ENCODE data around the gene YEATS2.
A peak's percentile ranks its signal among the peaks of the same experiment; 100 is the strongest.

The YEATS2 gene

DNA sequence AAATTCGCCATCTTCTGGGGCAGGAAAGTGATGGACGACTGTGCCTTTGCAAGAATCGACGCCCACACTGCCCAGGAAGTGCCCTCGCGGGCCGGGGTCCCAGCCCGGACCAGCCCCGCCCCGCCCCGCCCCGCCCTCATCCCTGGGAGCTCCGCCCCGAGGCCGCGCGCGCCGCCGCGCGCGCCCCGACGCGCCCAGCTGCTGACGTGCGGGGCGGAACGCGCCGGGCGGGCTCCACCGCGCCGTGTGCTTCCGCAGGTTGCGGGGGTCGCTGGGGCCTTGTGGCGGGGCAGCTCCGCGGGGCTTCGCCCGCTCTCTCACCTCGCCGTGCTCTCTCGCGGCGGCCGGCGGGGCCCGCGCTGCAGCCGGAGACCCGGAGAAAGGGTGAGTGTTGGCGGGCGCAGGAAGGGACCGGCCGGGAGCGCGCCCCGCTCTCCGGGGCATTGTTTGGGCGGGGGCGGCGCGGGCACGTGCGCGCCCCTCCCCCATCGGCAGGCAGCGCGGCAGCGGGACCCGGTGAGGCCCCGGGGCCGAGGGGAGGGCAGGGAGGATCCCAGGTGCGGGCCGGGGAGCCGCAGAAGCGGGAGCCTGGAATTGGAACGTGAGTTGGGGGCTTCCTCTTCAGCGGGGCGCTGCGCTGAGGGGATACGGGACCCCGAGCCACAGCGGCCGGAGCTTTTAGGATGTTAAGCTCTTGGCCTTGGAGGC lies at the start of gene YEATS2:
TSS of gene YEATS2 (plus strand) at position 188 of the 708 bp plus-strand sequence. CDS start 17,366 bp downstream, outside the sequence.
- ChIA-PET CTCF (interaction anchor here (0.5 to 0.6 kb wide), 2 partner anchors 9 to 539 kb away, joined by 3 to 4 read pairs; no protein-coding TSS in a partner anchor), POLR2A (ENCODE audit: low non-redundant PET) (interaction anchor here (0.6 kb wide), 1 partner anchor 21 kb away, joined by 3 read pairs; no protein-coding TSS in a partner anchor)
- TF ChIP-seq, protein P1, sequence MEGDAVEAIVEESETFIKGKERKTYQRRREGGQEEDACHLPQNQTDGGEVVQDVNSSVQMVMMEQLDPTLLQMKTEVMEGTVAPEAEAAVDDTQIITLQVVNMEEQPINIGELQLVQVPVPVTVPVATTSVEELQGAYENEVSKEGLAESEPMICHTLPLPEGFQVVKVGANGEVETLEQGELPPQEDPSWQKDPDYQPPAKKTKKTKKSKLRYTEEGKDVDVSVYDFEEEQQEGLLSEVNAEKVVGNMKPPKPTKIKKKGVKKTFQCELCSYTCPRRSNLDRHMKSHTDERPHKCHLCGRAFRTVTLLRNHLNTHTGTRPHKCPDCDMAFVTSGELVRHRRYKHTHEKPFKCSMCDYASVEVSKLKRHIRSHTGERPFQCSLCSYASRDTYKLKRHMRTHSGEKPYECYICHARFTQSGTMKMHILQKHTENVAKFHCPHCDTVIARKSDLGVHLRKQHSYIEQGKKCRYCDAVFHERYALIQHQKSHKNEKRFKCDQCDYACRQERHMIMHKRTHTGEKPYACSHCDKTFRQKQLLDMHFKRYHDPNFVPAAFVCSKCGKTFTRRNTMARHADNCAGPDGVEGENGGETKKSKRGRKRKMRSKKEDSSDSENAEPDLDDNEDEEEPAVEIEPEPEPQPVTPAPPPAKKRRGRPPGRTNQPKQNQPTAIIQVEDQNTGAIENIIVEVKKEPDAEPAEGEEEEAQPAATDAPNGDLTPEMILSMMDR (conservative IDR thresholded peaks at IDR 0.05; ENCODE audit: low read depth) = no peak
- peak within 1 kb of the TSS; percentile 82 for H3K27ac ChIP-seq
- peak; percentile 90 for DNase-seq (ENCODE audit: low spot score)

DNA sequence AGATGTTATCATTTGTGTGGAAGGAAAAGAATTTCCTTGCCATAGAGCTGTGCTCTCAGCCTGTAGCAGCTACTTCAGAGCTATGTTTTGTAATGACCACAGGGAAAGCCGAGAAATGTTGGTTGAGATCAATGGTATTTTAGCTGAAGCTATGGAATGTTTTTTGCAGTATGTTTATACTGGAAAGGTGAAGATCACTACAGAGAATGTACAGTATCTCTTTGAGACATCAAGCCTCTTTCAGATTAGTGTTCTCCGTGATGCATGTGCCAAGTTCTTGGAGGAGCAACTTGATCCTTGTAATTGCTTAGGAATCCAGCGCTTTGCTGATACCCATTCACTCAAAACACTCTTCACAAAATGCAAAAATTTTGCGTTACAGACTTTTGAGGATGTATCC lies 47.0 kb upstream of the YEATS2 start:
- no peak overlapping the region for H3K27ac ChIP-seq
- CTCF ChIA-PET = no interaction called here
- TF ChIP-seq, protein P1 (conservative IDR thresholded peaks at IDR 0.05; ENCODE audit: low read depth) = no peak
- POLR2A ChIA-PET (ENCODE audit: low non-redundant PET) = no interaction called here
- no peak for DNase-seq (ENCODE audit: low spot score)

DNA sequence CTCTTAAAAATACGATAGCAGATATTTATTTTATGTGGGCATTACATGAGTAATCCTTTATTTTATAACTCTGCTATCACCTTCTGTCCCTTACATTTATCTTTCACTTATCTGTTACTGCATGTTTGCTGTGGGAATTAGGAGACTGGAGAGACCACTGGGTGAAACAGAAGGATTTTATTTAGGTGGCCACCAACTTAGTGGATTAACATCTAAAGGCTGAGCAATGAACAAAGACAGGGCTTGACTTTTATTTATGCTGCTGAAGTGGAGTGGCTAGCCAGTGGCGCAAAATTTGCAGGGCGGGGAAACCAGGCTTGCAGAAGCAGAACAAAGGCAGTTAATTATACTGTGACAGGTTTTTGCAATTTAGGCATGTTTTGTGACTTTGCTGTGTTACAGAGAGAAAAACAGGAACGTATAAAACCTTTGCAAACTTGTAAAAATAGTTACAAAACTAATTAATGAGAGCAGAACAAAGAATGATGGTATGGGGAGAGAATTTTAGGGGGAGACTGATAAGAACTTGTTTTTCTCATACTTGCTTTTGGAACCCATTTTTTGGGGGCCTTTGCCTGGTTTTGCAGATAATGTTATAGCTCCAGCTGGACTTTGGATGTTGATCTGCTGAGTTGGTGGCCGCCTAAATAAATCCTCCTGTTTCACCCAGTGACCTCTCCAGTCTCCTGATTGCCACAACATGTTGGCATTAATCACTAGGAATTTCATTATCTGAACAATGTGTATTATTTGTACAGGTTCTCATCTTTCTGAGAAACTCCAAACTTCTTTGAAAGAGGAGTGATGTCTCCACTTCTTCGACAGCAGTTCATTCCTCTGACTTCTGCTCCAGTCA lies 44.2 kb upstream of the YEATS2 start:
- POLR2A ChIA-PET (ENCODE audit: low non-redundant PET) = no interaction called here
- no peak for DNase-seq (ENCODE audit: low spot score)
- CTCF ChIA-PET = no interaction called here
- TF ChIP-seq, protein P1 (conservative IDR thresholded peaks at IDR 0.05; ENCODE audit: low read depth) = no peak
- no peak overlapping the region for H3K27ac ChIP-seq

DNA sequence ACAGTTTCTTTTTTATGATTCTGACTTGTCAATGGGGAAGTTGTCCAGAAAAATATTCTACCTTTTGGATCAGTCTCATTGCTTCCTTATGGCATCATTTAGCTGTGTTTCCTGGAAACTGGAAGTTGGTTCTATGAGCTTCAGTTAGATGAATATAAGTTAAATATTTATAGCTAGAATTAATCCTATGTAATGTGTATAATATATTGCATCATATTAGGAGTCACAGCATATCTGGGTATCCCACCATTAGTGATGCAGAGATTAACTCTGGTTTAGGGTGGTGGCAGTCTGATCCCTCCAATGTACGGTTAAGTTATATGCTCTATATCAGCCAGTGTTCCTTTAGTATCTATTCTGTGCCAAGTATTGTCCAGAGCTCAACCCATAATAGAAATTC lies 42.9 kb upstream of the YEATS2 start:
- CTCF ChIA-PET = interaction anchor here (0.6 kb wide), 1 partner anchor 81 kb away, joined by 3 read pairs; no protein-coding TSS in a partner anchor
- POLR2A ChIA-PET (ENCODE audit: low non-redundant PET) = interaction anchor here (0.6 kb wide), 1 partner anchor 18 kb away, joined by 4 read pairs; no protein-coding TSS in a partner anchor
- DNase-seq (ENCODE audit: low spot score) = no peak
- no peak overlapping the region for H3K27ac ChIP-seq
- TF ChIP-seq, protein P1 (conservative IDR thresholded peaks at IDR 0.05; ENCODE audit: low read depth) = no peak

DNA sequence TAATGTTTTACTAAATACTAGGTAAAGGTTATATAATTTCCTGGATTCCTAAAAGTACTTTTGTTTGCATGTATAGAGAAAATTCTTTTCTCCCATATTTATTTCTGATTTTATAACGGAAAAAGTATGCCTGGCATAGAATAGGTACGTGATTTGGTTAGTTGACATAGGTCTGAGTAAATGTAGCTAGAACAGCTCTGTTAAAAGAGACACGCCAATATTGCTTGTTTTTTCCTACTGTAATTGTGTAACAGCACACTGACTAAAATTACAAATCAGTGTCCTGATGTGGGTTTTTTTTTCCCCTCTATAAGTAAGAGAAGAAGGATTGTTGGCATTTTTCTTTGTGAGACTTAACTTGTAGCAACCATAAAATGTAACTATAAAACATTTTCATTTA lies 35.5 kb upstream of the YEATS2 start:
- CTCF ChIA-PET = interaction anchor here (0.6 kb wide), 1 partner anchor 1382 kb away, joined by 3 read pairs; no protein-coding TSS in a partner anchor

More for the DNA sequence above, 35.5 kb upstream of the YEATS2 start:
- POLR2A ChIA-PET (ENCODE audit: low non-redundant PET) = no interaction called here
- H3K27ac ChIP-seq = no peak overlapping the region
- TF ChIP-seq, protein P1 (conservative IDR thresholded peaks at IDR 0.05; ENCODE audit: low read depth) = no peak
- DNase-seq (ENCODE audit: low spot score) = no peak

Measured in RWPE1 (cell line).